OCI-M2 (cell line): ENCODE results near the gene TPSD1.
"Not testable (repeated sequence)": the region's sequence is repeated elsewhere in the genome, so short reads cannot be mapped to it uniquely, and the experiment has no call there.

ENCODE experiments used
- DNase-seq: peaks from one replicate; lab custom pipeline; 2025; ENCODE audit not compliant: unreplicated experiment; lab: John Stamatoyannopoulos, UW

TPSD1 gene

DNA sequence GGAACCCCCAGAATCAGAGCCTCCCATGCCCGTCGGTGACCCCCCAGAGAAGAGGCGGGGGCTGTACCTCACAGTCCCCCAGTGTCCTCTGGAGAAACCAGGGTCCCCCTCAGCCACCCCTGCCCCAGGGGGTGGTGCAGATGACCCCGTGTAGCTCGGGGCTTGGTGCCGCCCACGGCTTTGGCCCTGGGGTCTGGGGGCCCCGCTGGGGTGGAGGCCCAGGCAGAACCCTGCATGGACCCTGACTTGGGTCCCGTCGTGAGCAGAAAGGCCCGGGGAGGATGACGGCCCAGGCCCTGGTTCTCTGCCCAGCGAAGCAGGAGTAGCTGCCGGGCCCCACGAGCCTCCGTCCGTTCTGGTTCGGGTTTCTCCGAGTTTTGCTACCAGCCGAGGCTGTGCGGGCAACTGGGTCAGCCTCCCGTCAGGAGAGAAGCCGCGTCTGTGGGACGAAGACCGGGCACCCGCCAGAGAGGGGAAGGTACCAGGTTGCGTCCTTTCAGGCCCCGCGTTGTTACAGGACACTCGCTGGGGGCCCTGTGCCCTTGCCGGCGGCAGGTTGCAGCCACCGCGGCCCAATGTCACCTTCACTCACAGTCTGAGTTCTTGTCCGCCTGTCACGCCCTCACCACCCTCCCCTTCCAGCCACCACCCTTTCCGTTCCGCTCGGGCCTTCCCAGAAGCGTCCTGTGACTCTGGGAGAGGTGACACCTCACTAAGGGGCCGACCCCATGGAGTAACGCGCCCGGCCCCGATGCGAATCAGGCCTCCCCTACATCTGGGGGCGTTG, 34.8 kb upstream of the TPSD1 start:
- no peak for DNase-seq

DNA sequence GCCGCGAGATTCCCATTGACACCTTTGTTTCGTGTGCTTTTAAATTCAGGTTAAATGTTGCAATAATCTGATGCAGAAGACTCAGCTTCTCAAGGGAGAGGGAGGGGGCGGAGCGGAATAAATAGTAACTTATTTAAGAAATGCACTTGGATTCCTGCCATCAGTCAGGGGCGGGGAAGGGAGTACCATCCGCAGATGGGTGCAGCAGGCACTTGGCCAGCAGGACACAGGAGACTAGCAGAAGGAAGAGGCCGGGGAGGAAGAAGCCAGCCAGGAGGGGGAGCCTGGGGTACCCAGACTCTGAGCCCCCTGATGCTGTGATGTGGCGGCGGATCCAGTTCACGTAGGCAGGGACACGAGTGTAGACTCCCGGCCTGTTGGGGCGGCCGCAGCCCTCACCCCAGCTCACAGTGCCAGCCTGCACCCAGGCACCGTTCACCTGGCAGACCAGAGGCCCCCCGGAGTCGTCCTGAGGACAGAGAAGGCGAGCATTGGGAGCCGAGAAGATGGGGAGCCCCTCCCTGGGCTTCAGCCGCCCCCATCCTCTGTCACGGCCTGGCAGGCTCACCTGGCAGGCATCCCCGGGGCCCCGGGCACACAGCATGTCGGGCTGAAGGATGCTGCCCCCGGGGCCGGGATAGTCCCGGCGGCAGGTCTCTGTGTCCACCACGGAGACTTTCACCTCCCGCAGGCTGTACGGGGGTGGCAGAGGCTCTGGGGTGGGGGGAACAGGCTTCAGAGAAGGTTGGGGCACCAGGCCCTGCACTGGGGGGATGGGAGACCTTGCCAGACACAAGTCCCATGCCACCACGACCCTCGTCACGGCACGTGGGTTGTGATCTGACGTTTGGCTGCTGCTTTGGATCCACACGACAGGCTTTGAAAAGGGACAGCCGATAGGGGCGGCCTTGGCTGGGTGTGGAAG, 34.0 kb upstream of the TPSD1 start:
- DNase-seq, result no peak

DNA sequence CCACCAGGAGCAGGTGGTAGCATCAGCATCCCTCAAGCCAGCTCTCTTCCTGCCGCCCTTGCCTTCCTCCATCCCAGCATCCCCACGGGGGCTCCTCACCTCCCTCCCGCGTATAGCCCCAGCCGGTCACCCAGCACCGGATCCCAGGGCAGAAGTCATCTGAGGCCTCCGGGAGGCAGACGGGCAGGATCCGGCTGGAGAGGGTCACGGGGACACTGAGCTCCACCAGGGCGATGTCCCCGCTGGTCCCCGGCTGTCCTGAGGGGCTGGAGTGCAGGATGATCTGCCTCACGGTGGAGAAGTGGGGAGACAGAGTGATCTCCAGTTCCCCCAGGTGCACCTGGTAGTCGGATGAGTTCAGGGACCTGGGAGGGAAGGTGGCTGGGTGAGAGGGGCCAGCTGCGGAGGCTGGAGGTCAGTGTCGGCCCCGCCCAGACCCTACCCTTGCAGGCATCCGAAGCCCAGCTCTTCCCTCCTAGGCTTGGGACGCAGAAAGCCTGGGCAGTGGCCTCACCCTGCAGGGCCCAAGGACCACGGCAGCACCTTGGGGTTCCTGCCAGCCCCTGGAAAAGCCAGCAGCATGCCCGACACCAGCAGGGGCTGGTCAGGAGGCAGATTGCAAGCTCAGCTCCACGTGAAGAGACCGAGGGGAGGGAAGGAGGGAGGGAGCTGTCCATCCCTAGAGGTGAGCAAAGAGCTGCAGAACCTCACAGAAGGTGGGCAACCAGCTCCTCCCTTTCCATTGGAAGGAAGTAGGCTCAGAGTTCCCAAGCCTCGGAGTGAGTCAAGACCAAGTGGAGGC, 33.1 kb upstream of the TPSD1 start:
- DNase-seq, result no peak

DNA sequence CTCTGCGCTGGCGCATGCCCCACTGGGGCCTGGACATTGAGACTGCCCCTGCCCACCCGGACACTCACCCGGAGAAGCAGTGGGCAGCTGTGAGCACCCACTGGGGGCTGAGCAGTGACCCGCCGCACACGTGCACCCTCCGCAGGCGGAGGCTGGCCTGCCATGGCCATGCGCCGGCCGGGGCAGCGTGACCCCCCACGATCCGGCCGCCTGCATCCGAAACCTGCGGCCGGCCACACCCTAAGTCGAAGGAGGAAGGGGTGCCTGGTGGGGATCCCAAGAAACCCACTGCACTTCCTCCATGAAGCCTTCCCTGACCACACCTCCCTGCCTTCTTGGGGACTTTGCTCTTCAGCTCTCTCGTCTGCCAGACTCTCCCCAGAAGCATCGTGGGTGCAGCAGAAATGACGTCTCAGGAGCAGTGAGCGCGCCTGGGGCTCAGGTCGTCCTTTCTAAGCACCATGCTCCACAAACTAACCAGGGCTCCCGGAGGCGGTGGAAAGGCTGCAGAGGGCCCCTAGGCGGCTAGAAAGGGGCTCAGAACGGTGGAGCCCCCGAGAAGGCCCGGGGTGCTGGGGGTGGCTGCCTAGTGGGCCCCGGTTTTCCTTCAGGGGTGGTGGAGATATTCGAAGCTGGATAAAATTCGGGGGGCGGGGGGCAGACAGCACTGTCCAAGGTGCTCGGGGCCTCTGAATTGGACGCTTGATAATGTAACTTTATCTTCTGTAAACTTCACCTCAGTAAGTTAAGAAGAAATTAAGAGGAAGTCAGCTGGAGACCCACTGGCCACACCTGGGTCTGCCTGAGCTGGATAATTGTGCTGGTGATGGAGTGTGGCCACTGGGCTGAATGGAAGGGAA, 32.3 kb upstream of the TPSD1 start:
- no peak for DNase-seq

DNA sequence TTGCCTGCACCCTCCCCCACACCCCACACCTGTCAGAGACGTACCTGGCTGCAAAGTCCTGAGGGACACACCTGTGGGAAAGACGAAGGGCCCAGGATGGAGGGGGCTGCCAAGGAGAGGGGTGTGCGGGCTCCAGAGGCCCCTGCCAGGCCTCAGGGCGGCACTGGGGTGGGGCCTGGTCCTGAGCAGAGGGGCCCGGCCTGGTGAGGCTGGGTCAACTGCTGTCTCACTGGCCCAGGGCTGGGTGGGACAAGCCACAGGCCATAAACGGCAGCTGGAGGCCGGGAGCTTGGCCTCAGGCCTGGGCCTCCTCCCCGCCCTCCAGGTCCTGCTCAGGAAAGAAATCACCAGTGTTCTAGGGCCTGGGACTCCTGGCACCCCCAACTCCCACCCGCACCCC, 31.3 kb upstream of the TPSD1 start:
- no peak for DNase-seq

DNA sequence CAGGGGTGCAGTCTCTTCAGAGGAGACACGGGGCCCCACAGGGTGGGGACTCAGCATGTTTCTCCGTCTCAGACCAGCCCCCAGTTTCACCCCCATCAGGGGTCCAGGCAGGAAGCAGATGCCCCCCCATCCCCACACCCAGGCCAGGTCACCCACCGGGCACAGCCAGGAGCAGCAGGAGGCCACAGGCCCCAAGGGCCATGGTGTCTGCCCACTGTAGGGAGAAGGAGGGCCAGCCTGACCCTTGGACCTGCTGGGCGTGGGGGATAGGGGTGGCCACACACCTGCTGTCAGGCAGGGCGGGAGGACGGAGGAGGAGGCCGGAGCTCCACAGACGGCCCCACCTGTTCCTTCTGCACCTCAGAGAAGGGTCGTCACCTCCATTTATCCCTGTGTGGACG, 30.8 kb upstream of the TPSD1 start, which contains the start of gene TPSG1:
TSS of gene TPSG1 (minus strand) at position 218 of the 401 bp plus-strand sequence. CDS start at position 202, 16 bp downstream.
- no peak for DNase-seq

DNA sequence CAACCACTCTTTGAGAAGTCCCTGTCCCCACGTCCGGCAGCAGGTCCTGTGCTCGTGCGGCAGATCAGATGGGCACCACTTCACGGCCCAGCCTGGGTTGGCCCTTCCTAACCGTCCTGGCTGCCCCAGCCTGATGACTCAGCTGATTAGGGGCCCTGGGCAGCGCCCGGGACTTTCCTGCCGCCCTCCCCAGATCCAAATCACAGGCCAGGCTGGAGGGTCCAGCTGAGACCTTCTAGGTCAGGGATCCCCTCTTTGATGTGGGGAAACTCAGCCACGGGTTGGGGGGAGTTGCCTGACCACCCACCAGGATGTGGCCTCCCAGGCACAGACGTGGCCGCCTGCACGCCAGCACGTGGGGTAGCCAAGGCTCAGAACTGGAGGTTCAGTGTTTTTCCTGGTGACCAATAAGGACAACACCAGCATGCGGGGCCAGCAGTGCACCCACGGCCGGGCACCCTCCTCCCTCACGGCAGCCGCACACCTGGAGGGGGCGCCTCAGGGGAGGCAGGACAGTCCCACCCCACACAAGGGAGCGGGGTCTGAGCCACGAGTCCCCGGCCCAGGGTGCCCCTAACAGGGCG, 30.0 kb upstream of the TPSD1 start:
- DNase-seq, result not testable (repeated sequence)

DNA sequence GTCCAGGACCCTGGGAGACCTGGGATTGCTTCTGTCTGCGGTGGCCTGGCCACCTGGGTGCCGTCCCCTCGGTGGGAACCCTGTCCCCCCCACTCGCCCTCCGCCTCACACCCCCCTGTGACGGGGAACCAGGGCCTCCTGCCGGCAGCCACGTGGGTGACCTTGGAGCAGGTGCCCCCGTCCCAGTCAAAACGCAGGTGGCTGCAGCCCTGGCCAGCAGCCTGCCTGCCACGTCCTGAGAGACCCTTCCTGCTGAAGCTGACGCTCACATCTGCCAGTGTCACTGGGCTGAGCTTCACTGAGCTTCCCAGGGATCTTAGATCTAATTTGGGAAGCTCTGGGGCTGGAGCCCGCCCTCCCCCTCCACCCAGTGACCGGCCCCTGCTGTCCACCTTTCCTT, 29.2 kb upstream of the TPSD1 start:
- not testable (repeated sequence) for DNase-seq

DNA sequence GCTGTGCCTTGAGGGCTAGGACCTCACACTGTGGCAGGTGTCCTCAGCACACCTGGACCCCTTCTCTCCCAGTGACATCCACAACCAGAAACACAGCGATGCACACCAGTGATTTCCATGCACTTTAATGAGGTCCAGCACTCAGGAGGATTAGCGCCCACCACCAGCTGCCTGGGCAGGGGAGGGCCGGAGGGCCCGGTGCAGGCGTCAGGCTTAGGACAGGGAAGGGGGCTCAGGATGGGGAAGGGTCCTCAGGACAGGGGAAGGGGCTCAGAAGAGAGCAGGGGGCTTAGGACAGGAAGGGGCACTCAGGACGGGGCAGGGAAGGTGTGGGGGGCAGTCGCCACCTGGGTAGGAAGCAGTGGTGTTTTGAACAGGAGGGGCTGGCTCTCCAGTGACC, 27.6 kb upstream of the TPSD1 start:
- not testable (repeated sequence) for DNase-seq

DNA sequence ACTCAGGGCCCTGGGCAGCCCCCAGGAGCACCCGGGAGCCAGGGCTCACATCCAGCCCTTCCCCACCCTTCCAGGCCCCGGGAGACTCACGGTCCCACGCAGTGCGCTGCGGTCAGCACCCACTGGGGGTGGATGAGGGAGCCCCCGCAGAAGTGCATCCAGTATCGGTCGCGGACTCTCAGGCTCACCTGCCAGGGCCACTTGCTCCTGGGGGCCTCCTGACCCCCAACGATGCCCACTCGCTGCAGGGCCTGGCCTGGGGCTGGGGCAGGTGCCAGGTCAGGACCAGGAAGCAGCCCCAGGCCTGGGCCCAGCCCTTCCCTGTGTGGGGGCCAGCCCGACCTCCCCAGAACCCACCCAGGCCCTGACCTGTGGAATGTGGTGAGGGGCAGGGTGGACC, 26.4 kb upstream of the TPSD1 start:
- not testable (repeated sequence) for DNase-seq

DNA sequence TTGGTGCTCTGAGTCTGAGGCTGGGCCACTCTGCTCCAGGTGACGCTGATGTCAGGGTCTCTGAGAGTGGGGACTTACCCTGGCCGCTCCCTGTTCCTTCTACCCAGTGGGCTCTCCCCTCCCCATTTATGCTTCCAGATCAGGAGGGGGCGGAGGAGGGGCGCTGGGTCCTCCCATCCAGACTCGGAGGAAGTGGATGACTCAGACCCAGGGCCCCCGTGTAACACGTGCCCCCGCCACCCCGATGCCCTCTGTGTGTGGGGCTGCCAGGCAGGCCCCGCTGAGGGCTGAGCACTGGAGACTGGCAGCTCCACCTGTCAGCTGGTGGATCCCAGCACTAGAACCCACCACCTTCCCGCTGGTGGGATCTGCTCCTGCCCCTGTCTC, 25.8 kb upstream of the TPSD1 start, which contains the start of gene TPSB2:
TSS of gene TPSB2 (minus strand) at position 101 of the 387 bp plus-strand sequence. CDS start 233 bp downstream, outside the sequence.
- DNase-seq, result not testable (repeated sequence)

DNA sequence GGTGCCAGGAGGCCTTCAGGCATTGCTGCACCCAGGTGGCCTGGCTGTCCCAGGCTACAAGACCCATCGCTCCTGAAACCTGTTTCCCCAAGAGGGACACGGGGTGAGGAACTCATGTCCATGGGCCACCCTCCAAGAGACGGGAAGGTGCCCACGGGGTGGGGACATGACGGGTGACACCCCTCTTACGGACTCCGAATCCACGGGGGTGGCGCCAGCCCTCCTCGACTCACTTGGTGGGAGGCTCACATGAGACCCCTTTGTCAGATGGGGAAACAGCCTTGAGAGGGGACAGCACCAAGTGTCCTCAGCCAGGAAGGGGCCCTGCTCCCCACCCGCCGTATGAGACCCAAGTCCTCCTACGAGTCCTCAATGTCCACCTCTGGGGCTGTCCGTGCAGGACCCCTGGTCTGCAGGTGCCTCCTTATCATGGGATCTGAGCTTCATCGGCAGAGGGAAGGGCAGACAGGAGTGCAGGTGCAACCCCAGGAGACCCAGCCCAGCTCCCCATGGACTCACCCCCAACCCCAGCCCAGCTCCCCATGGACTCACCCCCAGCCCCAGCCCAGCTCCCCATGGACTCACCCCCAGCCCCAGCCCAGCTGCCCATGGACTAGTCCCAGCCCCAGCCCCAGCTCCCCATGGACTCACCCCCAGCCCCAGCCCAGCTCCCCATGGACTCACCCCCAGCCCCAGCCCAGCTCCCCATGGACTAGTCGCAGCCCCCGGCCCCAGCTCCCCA, 25.2 kb upstream of the TPSD1 start:
- not testable (repeated sequence) for DNase-seq

DNA sequence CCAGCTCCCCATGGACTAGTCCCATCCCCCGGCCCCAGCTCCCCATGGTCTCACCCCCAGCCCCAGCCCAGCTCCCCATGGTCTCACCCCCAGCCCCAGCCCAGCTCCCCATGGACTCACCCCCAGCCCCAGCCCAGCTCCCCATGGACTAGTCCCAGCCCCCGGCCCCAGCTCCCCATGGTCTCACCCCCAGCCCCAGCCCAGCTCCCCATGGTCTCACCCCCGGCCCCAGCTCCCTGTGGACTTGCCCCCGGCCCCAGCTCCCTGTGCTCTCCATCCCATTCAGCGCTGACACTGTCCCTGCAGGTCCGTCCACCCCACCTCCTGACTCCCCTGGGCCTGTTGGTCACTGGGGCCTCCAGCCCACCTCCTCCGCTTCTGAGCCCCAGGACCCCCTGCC, 24.6 kb upstream of the TPSD1 start:
- DNase-seq, result not testable (repeated sequence)

DNA sequence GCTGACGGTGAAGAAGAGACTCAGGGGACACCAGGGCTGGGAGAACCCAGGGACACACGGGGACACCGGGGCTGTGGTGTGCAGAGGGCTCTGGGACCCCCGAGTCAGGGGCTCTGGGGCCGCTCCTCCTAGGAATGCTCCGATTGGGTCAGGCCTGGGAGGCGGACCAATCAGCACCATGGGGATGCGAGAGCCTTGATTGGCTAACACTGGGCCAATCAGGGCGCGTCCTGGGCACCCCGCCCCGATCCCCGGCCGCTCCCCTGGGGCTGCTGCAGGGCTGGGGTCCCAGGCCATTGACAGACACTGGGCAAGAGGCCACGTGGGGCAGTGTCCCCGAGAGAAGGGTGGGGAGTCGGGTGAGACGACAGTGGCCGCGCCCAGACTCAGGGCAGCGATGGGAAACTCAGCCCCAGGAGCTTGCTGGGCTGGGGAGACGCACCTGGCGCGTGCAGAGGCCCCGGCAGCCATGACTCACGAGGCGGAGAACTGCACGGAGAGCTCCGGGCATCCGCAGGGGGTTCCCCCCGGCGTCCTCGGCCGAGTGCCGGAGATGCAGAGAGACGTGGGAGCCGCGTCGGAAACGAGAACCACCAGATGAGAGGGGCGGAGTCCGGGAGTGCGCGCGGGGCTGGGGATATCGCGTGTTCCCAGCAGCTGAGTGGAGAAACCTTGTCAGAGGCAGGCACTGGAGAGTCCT, 23.7 kb upstream of the TPSD1 start:
- DNase-seq, result not testable (repeated sequence)

DNA sequence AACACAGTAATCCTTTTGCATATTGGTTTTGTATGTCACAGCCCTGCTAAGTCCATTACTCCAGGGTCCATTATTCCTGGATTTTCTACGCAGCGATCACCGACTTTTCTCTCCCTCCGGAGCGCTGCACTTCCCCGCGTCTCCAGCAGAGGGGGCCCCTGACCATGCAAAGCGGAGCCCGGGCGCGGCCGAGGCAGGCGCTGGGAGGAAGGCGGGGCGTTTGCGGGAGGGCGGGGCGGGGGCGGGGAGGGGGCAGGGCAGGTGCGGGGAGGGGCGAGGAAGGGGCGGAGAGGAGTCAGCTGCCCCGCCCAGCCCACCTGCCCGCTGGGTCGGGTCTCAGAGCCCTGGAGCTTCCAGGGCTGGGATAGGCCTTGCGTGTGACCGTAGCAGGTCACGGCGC, 19.2 kb upstream of the TPSD1 start:
- DNase-seq, result not testable (repeated sequence)

DNA sequence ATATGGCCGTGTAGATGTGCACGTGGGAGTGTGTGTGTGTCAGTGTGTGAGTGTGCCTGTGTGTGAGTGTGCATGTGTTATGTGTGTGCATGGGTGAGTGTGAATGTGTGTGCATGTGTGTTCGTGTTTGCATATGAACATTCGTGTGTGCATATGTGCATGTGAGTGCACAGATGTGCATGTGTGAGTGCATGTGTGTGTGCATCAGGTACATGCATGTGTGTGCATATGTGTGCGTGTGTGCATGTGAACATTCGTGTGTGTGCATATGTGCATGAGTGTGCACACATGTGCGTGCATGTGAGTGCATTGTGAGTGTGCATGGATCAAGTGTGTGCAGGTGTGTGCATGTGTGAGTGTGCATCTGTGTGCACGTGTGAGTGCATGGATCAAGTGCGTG, 17.9 kb upstream of the TPSD1 start:
- no peak for DNase-seq

DNA sequence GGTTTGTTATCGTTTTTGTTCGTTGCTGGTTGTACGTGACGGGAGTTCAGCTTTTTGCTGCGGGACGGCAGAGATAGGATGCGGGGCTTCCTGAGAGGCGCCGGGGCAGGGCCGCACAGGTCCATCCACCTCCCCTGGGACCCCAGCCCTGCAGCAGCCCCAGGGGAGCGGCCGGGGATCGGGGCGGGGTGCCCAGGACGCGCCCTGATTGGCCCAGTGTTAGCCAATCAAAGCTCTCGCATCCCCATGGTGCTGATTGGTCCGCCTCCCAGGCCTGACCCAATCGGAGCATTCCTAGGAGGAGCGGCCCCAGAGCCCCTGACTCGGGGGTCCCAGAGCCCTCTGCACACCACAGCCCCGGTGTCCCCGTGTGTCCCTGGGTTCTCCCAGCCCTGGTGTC, 17.0 kb upstream of the TPSD1 start:
- DNase-seq, result not testable (repeated sequence)

DNA sequence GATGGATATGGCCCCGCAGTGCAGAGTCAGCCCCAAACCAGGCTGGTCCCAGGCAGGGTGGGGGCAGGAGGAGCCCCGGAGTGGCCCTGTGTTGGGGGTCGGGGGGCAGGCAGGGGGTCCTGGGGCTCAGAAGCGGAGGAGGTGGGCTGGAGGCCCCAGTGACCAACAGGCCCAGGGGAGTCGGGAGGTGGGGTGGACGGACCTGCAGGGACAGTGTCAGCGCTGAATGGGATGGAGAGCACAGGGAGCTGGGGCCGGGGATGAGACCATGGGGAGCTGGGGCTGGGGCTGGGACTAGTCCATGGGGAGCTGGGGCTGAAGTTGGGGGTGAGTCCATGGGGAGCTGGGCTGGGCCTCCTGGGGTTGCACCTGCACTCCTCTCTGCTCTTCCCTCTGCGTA, 16.3 kb upstream of the TPSD1 start:
- DNase-seq, result not testable (repeated sequence)
